ENCODE results near the gene DDX17. TPM values are rescaled to one million over a fixed set of nuclear protein-coding genes. Genes with fewer than 3 reads are reported as not detected.

The DDX17 gene
- total and polyA plus RNA-seq, 9 of the 15 experiments (the other 6 are each of a cell fraction or from before 2014, with no cell fraction given) = 17.6 to 421 (median 189) TPM

DNA sequence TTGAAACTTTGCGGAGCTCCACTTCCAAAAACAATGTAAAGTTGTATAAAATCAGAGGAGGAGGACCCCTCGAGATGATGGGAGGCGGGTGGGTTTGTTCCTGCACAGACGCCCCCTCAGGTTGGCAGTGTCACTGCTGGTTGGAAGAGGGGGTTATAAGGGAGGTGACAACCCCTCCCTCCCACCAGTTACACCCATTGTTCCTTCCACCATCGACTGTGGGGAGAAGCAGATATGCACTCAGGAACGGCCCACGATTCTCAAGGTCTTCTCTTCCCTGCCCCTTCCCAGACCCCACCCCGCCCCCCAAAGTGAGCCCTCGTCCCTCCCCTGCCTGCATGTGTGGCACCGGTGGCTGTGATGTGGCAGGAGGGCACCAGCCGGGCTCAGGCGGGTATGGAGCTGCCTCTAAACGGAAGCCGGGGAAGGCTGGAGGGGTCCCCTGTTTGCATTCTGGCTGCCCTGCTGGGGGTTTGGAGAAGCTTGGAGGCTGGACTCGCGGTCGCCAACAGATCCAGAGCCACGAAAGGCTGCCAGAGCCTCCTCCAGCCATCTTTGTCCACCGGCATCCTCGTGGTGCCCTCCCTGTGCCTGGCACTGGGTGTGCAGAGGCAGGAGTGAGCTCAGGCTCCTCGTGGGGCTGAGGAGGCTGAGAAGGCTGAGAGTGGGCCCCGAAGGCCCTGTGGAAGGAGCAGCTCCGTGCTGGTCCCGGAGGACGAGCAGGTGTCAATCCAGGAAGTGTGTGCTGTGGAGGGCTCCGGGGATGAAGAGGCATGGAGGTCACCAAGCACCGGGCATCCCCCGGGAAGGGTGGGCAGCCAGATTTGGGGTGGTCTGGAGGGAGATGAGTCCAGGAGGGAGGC lies 37.4 kb downstream of the DDX17 start:
- H3K4me3 ChIP-seq = peak overlapping the region; percentile 62
- H3K9ac ChIP-seq (ENCODE audit: insufficient read depth in 1 of 2, low read depth in 2 of 2, low read length in 2 of 2) = peak overlapping the region; percentile 94 to 99
- in situ Hi-C loops (cut with MboI) = no loop called here
- peak; percentile 41 to 59 (median 54) for DNase-seq (ENCODE audit: extremely low read depth in 1 of 4, low spot score in 3 of 4)
- peak overlapping the region; percentile 87 for H2AFZ ChIP-seq (ENCODE audit: low read depth, low read length)
- intact Hi-C loops (cut with micrococcal nuclease) = no loop called here
- H3K27ac ChIP-seq (ENCODE audit: extremely low read depth, low read depth, low read length) = peak overlapping the region; percentile 82
- H3K9me1 ChIP-seq (ENCODE audit: control insufficient read depth, insufficient read depth, low read length) = no peaks in the 10 kb centered on the region
- H3K79me2 ChIP-seq (ENCODE audit: control insufficient read depth, insufficient read depth, low read length) = peaks cover 5% of the 10 kb centered on the region
- ChIA-PET POLR2A (interaction anchor here (0.6 to 1.5 kb wide), 8 partner anchors 9 to 170 kb away, joined by 3 to 11 read pairs (median 4); no protein-coding TSS in a partner anchor), CTCF (ENCODE audit: low intra/inter-chr PET ratio) (no interaction called here)
- peak; percentile 55 for FAIRE-seq
- 54% methylated on average over 12 of the region's 28 CpGs for WGBS (ENCODE audit: insufficient coverage, low coverage, missing lambda C conversion rate)
- no peaks in the 10 kb centered on the region for H4K20me1 ChIP-seq (replicated peaks; ENCODE audit: control insufficient read depth, insufficient read depth, low read length)
- ATAC-seq = peak; percentile 56
- TF ChIP-seq, protein P1, sequence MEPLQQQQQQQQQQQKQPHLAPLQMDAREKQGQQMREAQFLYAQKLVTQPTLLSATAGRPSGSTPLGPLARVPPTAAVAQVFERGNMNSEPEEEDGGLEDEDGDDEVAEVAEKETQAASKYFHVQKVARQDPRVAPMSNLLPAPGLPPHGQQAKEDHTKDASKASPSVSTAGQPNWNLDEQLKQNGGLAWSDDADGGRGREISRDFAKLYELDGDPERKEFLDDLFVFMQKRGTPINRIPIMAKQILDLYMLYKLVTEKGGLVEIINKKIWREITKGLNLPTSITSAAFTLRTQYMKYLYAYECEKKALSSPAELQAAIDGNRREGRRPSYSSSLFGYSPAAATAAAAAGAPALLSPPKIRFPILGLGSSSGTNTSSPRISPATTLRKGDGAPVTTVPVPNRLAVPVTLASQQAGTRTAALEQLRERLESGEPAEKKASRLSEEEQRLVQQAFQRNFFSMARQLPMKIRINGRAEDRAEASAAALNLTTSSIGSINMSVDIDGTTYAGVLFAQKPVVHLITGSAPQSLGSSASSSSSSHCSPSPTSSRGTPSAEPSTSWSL (CRISPR knock-in tag; IDR thresholded peaks at IDR 0.05; ENCODE audit: borderline replicate concordance) = no peak
- peak; percentile 67; the same call in 1 of the 2 replicates for TF ChIP-seq ZBTB7A (IDR thresholded peaks at IDR 0.05; ENCODE audit: borderline replicate concordance, control insufficient read depth, low read depth, low read length)
- TF ChIP-seq MIER1 (IDR thresholded peaks at IDR 0.05; ENCODE audit: low read depth) = 0 out of 2 replicates have a peak, but pooled peaks have one; percentile 33
- peak in 2 of 3 experiments; percentile 21 to 41; a peak in 2 of 6 replicates for TF ChIP-seq CTCF (IDR thresholded peaks at IDR 0.05 in 2 of 3, conservative IDR thresholded peaks at IDR 0.05 in 1 of 3; ENCODE audit: insufficient read depth in 2 of 3, low read depth in 1 of 3, low read length in 3 of 3)
- no peak for TF ChIP-seq HNRNPL (IDR thresholded peaks at IDR 0.05; ENCODE audit: low read depth, low read length)
- TF ChIP-seq ELF1 (tag; IDR thresholded peaks at IDR 0.05) = no peak
- peak; percentile 42; the same call in 1 of the 2 replicates for TF ChIP-seq ZNF263 (CRISPR knock-in tag; IDR thresholded peaks at IDR 0.05; ENCODE audit: borderline replicate concordance)
- 0 out of 2 replicates have a peak, but pooled peaks have one; percentile 8 for TF ChIP-seq BHLHE40 (IDR thresholded peaks at IDR 0.05; ENCODE audit: low read length)
- TF ChIP-seq KDM5B (IDR thresholded peaks at IDR 0.05; ENCODE audit: insufficient replicate concordance, low read depth, low read length) = peak; percentile 11
- H3K4me2 ChIP-seq (ENCODE audit: insufficient read depth, low read length) = peak overlapping the region; percentile 85
- H3K9me3 ChIP-seq (replicated peaks; ENCODE audit: control insufficient read depth, insufficient read depth, low read depth, low read length) = no peaks in the 10 kb centered on the region
- H3K4me1 ChIP-seq (replicated peaks in 1 of 2; ENCODE audit: control insufficient read depth in 2 of 2, insufficient read depth in 2 of 2, low read length in 2 of 2) = peaks cover 13 to 33% of the 10 kb centered on the region in 2 experiments; a peak in 4 of 5 replicates
- no TSS peak for BruUV-seq (replicated peaks)
- no peaks in the 10 kb centered on the region for H3K27me3 ChIP-seq (ENCODE audit: control insufficient read depth in 2 of 2, insufficient read depth in 2 of 2, low read length in 2 of 2)
- H3K36me3 ChIP-seq (ENCODE audit: control insufficient read depth, insufficient read depth, low read length) = no peaks in the 10 kb centered on the region
